Natural killer cell (primary cell): ENCODE data around the gene CNTNAP4. TPM values are rescaled to one million over a fixed set of nuclear protein-coding genes. Genes with fewer than 3 reads are reported as not detected.

Experiments used
- ATAC-seq, 3 donors: fragments of 150-1000 bp in 2 of 3; fragments of 200-7000 bp in 1 of 3; cut with Tn5 transposase; 1 replicate in 1 of 3; 2 replicates in 2 of 3; pipeline ENCODE4 v1.10.0; 2021; ENCODE audit warnings: mild to moderate bottlenecking in 2 of 3, moderate library complexity in 2 of 3
- DNase-seq, 2 donors: peaks; one replicate each; pipeline versions ENCODE4 v3.0.0 to v3.0.0-alpha.2; 2013 to 2021; ENCODE audit warnings: mixed read lengths in 1 of 2
- H3K27ac ChIP-seq: one replicate; pipeline ENCODE4 v1.5.1; 2013; ENCODE audit warnings: mild to moderate bottlenecking, low read length
- H3K27me3 ChIP-seq: one replicate; pipeline ENCODE4 v1.6.1; 2013; ENCODE audit warnings: low read length; ENCODE audit not compliant: control insufficient read depth, insufficient read depth
- H3K36me3 ChIP-seq: one replicate; pipeline ENCODE4 v1.6.1; 2013; ENCODE audit warnings: low read length; ENCODE audit not compliant: control insufficient read depth, insufficient read depth
- H3K4me1 ChIP-seq: one replicate; pipeline ENCODE4 v1.6.1; 2013; ENCODE audit warnings: low read length; ENCODE audit not compliant: control insufficient read depth, insufficient read depth
- H3K4me3 ChIP-seq: one replicate; pipeline ENCODE4 v1.5.1; 2013; ENCODE audit warnings: low read length
- H3K9me3 ChIP-seq: one replicate; pipeline ENCODE4 v1.6.1; 2013; ENCODE audit warnings: low read length; ENCODE audit not compliant: control insufficient read depth, insufficient read depth
- H3K27ac Mint-ChIP-seq, 2 donors: one replicate each; pipeline ENCODE4 v1.8.0; 2022; ENCODE audit warnings: mild to moderate bottlenecking in 2 of 2, mixed read lengths in 2 of 2, moderate library complexity in 1 of 2
- H3K27me3 Mint-ChIP-seq, 2 donors: one replicate each; pipeline ENCODE4 v1.8.0; 2022; ENCODE audit warnings: low read depth in 2 of 2, mixed read lengths in 2 of 2
- H3K36me3 Mint-ChIP-seq: one replicate; pipeline ENCODE4 v1.8.0; 2022; ENCODE audit warnings: mixed read lengths
- H3K4me1 Mint-ChIP-seq, 2 donors: one replicate each; pipeline ENCODE4 v1.8.0; 2022; ENCODE audit warnings: mixed read lengths in 2 of 2
- H3K4me3 Mint-ChIP-seq: one replicate; pipeline ENCODE4 v1.8.0; 2022; ENCODE audit warnings: mild to moderate bottlenecking, moderate library complexity, mixed read lengths
- H3K9me3 Mint-ChIP-seq, 2 donors: one replicate each; pipeline ENCODE4 v1.8.0; 2022; ENCODE audit warnings: mixed read lengths in 2 of 2
- WGBS: methylation state at CpG from one replicate; pipeline ENCODE4 v1.1.7; 2013; ENCODE audit warnings: missing lambda C conversion rate; ENCODE audit not compliant: insufficient coverage; 5-methylcytosine and 5-hydroxymethylcytosine counted together
- intact Hi-C: fragments of 100-400 bp; cut with micrococcal nuclease; formaldehyde crosslinking; loops from one replicate; pipeline ENCODE4 v1.14.2; 2022
- total RNA-seq, 4 donors: library from RNA; stranded (reverse); fragments of 120-200 nt in 1 of 4; gene quantifications; one replicate each; pipeline versions ENCODE4 v1.2.3 to v1.2.4, GENCODE V29; 2013 to 2022
- TF ChIP-seq, protein P1 (sequence below): fragments of 200-600 bp; IDR thresholded peaks from one replicate; pipeline ENCODE4 v1.8.0; 2022; ENCODE audit warnings: antibody characterized with exemption

CNTNAP4 gene
- total RNA-seq, 3 donors from 2014 or later (not counting 1 experiment from before 2014, with no cell fraction given) = not detected

DNA sequence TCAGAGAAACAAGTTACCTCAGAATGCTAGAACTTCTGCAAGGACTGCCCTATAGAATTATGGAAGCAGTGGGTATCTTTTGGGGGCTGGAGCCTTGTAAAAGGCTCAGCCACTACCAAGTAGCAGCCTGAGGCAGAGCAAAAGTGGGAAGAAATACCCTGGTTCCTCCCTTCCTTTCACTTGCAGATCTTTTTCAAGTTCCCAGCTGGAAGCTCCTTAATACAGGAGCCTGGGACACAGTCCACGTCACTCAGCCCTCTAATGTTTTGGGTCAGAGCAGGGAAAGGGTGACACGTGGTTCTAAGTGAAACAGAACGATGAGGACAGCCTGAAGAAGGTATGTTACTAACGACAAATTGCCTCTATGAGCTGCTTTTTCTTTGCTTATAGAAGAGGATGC is 93.1 kb downstream of the CNTNAP4 start:
- WGBS = 48% methylated on average over 4 of the region's 4 CpGs
- H3K36me3 Mint-ChIP-seq = no peaks in the 10 kb centered on the region
- no peaks in the 10 kb centered on the region for H3K27me3 Mint-ChIP-seq
- Histone ChIP-seq H3K4me3 (no peak overlapping the region), H3K4me1 (no peaks in the 10 kb centered on the region), H3K9me3 (no peaks in the 10 kb centered on the region), H3K27ac (no peak overlapping the region), H3K36me3 (no peaks in the 10 kb centered on the region), H3K27me3 (no peaks in the 10 kb centered on the region)
- TF ChIP-seq, protein P1, sequence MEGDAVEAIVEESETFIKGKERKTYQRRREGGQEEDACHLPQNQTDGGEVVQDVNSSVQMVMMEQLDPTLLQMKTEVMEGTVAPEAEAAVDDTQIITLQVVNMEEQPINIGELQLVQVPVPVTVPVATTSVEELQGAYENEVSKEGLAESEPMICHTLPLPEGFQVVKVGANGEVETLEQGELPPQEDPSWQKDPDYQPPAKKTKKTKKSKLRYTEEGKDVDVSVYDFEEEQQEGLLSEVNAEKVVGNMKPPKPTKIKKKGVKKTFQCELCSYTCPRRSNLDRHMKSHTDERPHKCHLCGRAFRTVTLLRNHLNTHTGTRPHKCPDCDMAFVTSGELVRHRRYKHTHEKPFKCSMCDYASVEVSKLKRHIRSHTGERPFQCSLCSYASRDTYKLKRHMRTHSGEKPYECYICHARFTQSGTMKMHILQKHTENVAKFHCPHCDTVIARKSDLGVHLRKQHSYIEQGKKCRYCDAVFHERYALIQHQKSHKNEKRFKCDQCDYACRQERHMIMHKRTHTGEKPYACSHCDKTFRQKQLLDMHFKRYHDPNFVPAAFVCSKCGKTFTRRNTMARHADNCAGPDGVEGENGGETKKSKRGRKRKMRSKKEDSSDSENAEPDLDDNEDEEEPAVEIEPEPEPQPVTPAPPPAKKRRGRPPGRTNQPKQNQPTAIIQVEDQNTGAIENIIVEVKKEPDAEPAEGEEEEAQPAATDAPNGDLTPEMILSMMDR = no peak
- H3K4me3 Mint-ChIP-seq = no peak overlapping the region
- ATAC-seq (no peak), DNase-seq (no peak)
- peaks cover 6 to 14% of the 10 kb centered on the region in 2 donors for H3K9me3 Mint-ChIP-seq
- no peak overlapping the region for H3K27ac Mint-ChIP-seq
- H3K4me1 Mint-ChIP-seq = no peaks in the 10 kb centered on the region
- intact Hi-C loops = no loop called here

DNA sequence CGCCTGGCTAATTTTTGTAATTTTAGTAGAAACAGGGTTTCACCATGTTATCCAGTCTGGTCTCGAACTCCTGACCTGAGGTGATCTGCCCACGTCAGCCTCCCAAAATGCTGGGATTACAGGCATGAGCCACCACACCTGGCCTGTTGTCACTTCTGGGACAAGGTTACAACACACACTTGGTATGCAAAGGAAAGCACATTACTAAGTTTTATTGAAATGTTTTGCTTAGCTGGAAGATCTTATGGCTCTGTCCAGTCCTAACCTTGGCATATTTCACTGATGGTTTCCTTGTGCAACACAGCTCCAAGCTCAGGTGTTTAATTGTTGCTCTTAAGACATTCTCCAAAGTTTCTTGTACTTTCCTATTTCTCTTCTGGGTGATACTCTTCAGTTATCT is 94.2 kb downstream of the CNTNAP4 start:
- Histone ChIP-seq H3K4me1 (no peaks in the 10 kb centered on the region), H3K4me3 (no peak overlapping the region), H3K36me3 (no peaks in the 10 kb centered on the region), H3K27ac (no peak overlapping the region), H3K9me3 (no peaks in the 10 kb centered on the region), H3K27me3 (no peaks in the 10 kb centered on the region)
- DNase-seq (no peak), ATAC-seq (no peak)
- intact Hi-C loops = no loop called here
- Mint-ChIP-seq H3K27ac (no peak overlapping the region), H3K36me3 (no peaks in the 10 kb centered on the region), H3K4me3 (no peak overlapping the region), H3K9me3 (peaks cover 9 to 21% of the 10 kb centered on the region in 2 donors), H3K4me1 (no peaks in the 10 kb centered on the region), H3K27me3 (no peaks in the 10 kb centered on the region)
- WGBS = 81% methylated on average over 3 of the region's 3 CpGs
- TF ChIP-seq, protein P1 = no peak

DNA sequence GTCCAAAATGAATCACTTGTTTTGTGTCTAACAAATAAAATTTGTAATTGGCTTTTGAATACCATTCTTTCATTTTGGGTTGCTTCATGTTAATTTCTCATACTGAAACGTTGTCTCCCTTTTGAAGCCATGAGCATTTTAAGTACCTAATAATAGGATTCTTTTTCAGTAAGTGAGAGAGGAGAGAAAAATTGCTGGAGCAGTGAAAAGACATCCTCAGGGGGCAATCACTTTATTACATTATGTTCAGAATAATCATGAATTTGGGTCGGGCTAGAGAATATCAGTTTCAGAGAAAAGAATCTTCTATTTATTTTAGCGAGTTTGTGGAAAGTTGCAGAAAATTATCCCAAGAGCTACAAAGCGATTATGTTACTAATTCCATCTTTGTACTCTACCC is 96.8 kb downstream of the CNTNAP4 start:
- Histone ChIP-seq H3K9me3 (no peaks in the 10 kb centered on the region), H3K4me3 (no peak overlapping the region), H3K27ac (no peak overlapping the region), H3K36me3 (no peaks in the 10 kb centered on the region), H3K4me1 (no peaks in the 10 kb centered on the region), H3K27me3 (no peaks in the 10 kb centered on the region)
- no peaks in the 10 kb centered on the region for H3K36me3 Mint-ChIP-seq
- no CpG with 5 or more reads among the region's 4 CpGs for WGBS
- H3K4me1 Mint-ChIP-seq = no peaks in the 10 kb centered on the region
- H3K9me3 Mint-ChIP-seq = peaks cover 13 to 27% of the 10 kb centered on the region in 2 donors
- H3K4me3 Mint-ChIP-seq = no peak overlapping the region
- ATAC-seq = no peak
- TF ChIP-seq, protein P1 = no peak
- no peaks in the 10 kb centered on the region for H3K27me3 Mint-ChIP-seq
- intact Hi-C loops = no loop called here
- no peak for DNase-seq
- H3K27ac Mint-ChIP-seq = no peak overlapping the region

DNA sequence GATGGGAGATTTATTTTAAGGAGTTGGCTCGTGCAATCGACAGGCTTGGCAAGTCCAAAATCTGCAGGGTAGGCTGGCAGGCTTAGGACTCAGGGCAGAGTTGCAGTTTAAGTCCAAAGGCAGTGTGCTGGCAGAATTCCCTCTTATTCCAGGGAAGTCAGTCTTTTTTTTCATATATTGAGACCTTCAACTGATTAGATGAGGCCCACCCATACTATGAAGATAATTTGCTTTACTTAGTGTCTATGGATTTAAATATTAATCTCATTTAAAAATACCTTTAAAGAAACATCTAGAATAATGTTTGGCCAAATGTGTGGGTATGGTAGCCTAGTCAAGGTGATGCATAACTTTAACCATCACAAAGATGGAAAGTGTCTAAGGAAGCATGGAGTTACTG is 99.8 kb downstream of the CNTNAP4 start:
- ATAC-seq (no peak), DNase-seq (no peak)
- Histone ChIP-seq H3K9me3 (no peaks in the 10 kb centered on the region), H3K4me1 (no peaks in the 10 kb centered on the region), H3K27ac (no peak overlapping the region), H3K4me3 (no peak overlapping the region), H3K27me3 (no peaks in the 10 kb centered on the region), H3K36me3 (no peaks in the 10 kb centered on the region)
- Mint-ChIP-seq H3K27me3 (no peaks in the 10 kb centered on the region), H3K36me3 (no peaks in the 10 kb centered on the region), H3K9me3 (peaks cover 13 to 21% of the 10 kb centered on the region in 2 donors), H3K4me3 (no peak overlapping the region), H3K4me1 (no peaks in the 10 kb centered on the region), H3K27ac (no peak overlapping the region)
- TF ChIP-seq, protein P1 = no peak
- WGBS = 94% methylated on average over 2 of the region's 2 CpGs
- intact Hi-C loops = no loop called here
